NB4 (cell line): ENCODE data around the gene TECTA.

ENCODE experiments used
- DNase-seq: peaks from one replicate; pipeline ENCODE4 v3.0.0; 2010; ENCODE audit warnings: low read depth
- H3K4me3 ChIP-seq: one replicate; pipeline ENCODE4 v1.5.1; 2011; ENCODE audit warnings: mild to moderate bottlenecking, low read depth, low read length, moderate library complexity
- CTCF ChIP-seq: IDR thresholded peaks from one replicate; pipeline ENCODE4 v1.5.1; 2012; ENCODE audit warnings: low read depth, low read length
- MAX ChIP-seq: IDR thresholded peaks from 2 replicates; pipeline ENCODE4 v1.6.1; 2011; ENCODE audit warnings: low read depth, low read length
- MYC ChIP-seq: IDR thresholded peaks from 2 replicates; pipeline ENCODE4 v1.6.1; 2011; ENCODE audit warnings: low read depth, low read length
- POLR2A ChIP-seq: IDR thresholded peaks from 2 replicates; pipeline ENCODE4 v1.6.1; 2011; ENCODE audit warnings: mild to moderate bottlenecking; ENCODE audit not compliant: insufficient read length; ENCODE audit errors: extremely low read depth

TECTA gene

GRCh38 chr11:121100943-121101342 lies at the start of gene TECTA:
TECTA (plus strand) TSS chr11:121101243; CDS start chr11:121102666, 1,423 bp downstream.
- H3K4me3 ChIP-seq, result no peak within 1 kb of the TSS
- no peak for DNase-seq
- TF ChIP-seq CTCF (no peak), MYC (no peak)

GRCh38 chr11:121053244-121053643 lies 47.8 kb upstream of the TECTA start:
- no peak for DNase-seq
- no peak overlapping the region for H3K4me3 ChIP-seq
- TF ChIP-seq MAX (no peak), POLR2A (no peak), CTCF (no peak), MYC (no peak)

GRCh38 chr11:121054266-121054665 lies 46.8 kb upstream of the TECTA start:
- DNase-seq, result no peak
- TF ChIP-seq MYC (no peak), CTCF (no peak), MAX (no peak), POLR2A (no peak)
- no peak overlapping the region for H3K4me3 ChIP-seq

- H3K4me3 ChIP-seq, result no peak overlapping the region
- no peak for TF ChIP-seq CTCF
- DNase-seq, result no peak
Measured at GRCh38 chr11:121055076-121055475, 46.0 kb upstream of the TECTA start.

GRCh38 chr11:121057922-121058321 lies 43.1 kb upstream of the TECTA start:
- TF ChIP-seq MYC, result no peak
- no peak for TF ChIP-seq MAX
- no peak for TF ChIP-seq POLR2A
- no peak for TF ChIP-seq CTCF
- DNase-seq, result no peak
- H3K4me3 ChIP-seq, result no peak overlapping the region

- TF ChIP-seq MYC (no peak), POLR2A (no peak), MAX (no peak), CTCF (no peak)
- DNase-seq, result no peak
- no peak overlapping the region for H3K4me3 ChIP-seq
Measured at GRCh38 chr11:121058941-121059340, 42.1 kb upstream of the TECTA start.
